HepG2 (cell line): ENCODE results near the gene BACE1-AS. TPM values are rescaled to one million over a fixed set of nuclear protein-coding genes. Genes with fewer than 3 reads are reported as not detected.

Experiments used
- ELF1 ChIP-seq: sonication (generic); formaldehyde crosslinking; IDR thresholded peaks from 2 replicates; pipeline ENCODE4 v1.4.0; 2020; ENCODE audit warnings: missing genetic modification reagents
- GFI1 ChIP-seq: sonication (generic); formaldehyde crosslinking; IDR thresholded peaks from 2 replicates; pipeline ENCODE4 v1.5.0; 2020; ENCODE audit warnings: missing genetic modification reagents, mild to moderate bottlenecking, borderline replicate concordance
- HDAC2 ChIP-seq: sonication (generic); formaldehyde crosslinking; IDR thresholded peaks from 2 replicates; pipeline ENCODE4 v1.4.0; 2020; ENCODE audit warnings: missing genetic modification reagents
- KAT7 ChIP-seq: IDR thresholded peaks from 2 replicates; pipeline ENCODE4 v1.6.1; 2018; ENCODE audit warnings: borderline replicate concordance, missing compliant biosample characterization
- KDM5A ChIP-seq: fragments of 200-600 bp; sonication (generic); IDR thresholded peaks from 2 replicates; pipeline ENCODE4 v1.7.0; 2018; ENCODE audit warnings: antibody characterized with exemption, mild to moderate bottlenecking, low read length, borderline replicate concordance
- KLF12 ChIP-seq: sonication (generic); formaldehyde crosslinking; IDR thresholded peaks from 2 replicates; pipeline ENCODE4 v1.4.0; 2020; ENCODE audit warnings: missing genetic modification reagents, borderline replicate concordance
- LCORL ChIP-seq, 2 experiments: fragments of 450-650 bp in 1 of 2; sonication (generic) in 1 of 2; formaldehyde crosslinking in 1 of 2; IDR thresholded peaks; 2 replicates each; pipeline versions ENCODE4 v1.5.0 to v1.6.1; 2017 to 2020; ENCODE audit warnings: antibody characterized with exemption in 1 of 2, missing genetic modification reagents in 1 of 2
- MED13 ChIP-seq: sonication (generic); formaldehyde crosslinking; IDR thresholded peaks from 2 replicates; pipeline ENCODE4 v1.5.0; 2020; ENCODE audit warnings: missing genetic modification reagents
- NFKBIZ ChIP-seq: IDR thresholded peaks from 2 replicates; pipeline ENCODE4 v1.6.1; 2018; ENCODE audit warnings: missing genetic modification reagents, missing compliant biosample characterization
- PHF8 ChIP-seq: sonication (generic); formaldehyde crosslinking; IDR thresholded peaks from 2 replicates; pipeline ENCODE4 v1.5.0; 2020; ENCODE audit warnings: missing genetic modification reagents
- SALL1 ChIP-seq: sonication (generic); formaldehyde crosslinking; IDR thresholded peaks from 2 replicates; pipeline ENCODE4 v1.8.0; 2022; ENCODE audit warnings: mild to moderate bottlenecking, missing genetic modification reagents
- SCMH1 ChIP-seq: sonication (generic); formaldehyde crosslinking; IDR thresholded peaks from 2 replicates; pipeline ENCODE4 v1.9.0; 2021; ENCODE audit warnings: missing genetic modification reagents, mild to moderate bottlenecking, borderline replicate concordance
- SPEN ChIP-seq: sonication (generic); formaldehyde crosslinking; IDR thresholded peaks from 2 replicates; pipeline ENCODE4 v1.5.1; 2020; ENCODE audit warnings: low read depth, mild to moderate bottlenecking, missing genetic modification reagents
- ZFP90 ChIP-seq: sonication (generic); formaldehyde crosslinking; IDR thresholded peaks from 2 replicates; pipeline ENCODE4 v1.8.0; 2022; ENCODE audit warnings: missing genetic modification reagents, mild to moderate bottlenecking, inconsistent platforms, borderline replicate concordance
- ZFY ChIP-seq: sonication (generic); formaldehyde crosslinking; IDR thresholded peaks from 2 replicates; pipeline ENCODE4 v1.4.0; 2020; ENCODE audit warnings: missing genetic modification reagents
- ZNF501 ChIP-seq: sonication (generic); formaldehyde crosslinking; IDR thresholded peaks from 2 replicates; pipeline ENCODE4 v1.5.1; 2020; ENCODE audit warnings: mild to moderate bottlenecking, moderate library complexity, missing genetic modification reagents
- ZNF788 ChIP-seq: sonication (generic); formaldehyde crosslinking; IDR thresholded peaks from 2 replicates; pipeline ENCODE4 v1.5.0; 2020; ENCODE audit warnings: mild to moderate bottlenecking, missing genetic modification reagents, borderline replicate concordance
- polyA plus RNA-seq, 8 experiments: library from polyadenylated mRNA; depleted of rRNA in 3 of 8; stranded (reverse) in 7 of 8; unstranded in 1 of 8; fragments of >200 nt; fragmentation: Illumina TruSeq in 4 of 8; extraction: Trizol in 4 of 8; gene quantifications; 2 replicates each; pipeline versions ENCODE4 v1.2.1 to v1.2.3, GENCODE V29; 2011 to 2016; ENCODE audit warnings: low read depth in 4 of 8, missing spikeins in 1 of 8, mixed read lengths in 1 of 8; ENCODE audit not compliant: insufficient read depth in 1 of 8
- total RNA-seq, 5 experiments: library from RNA; depleted of rRNA; stranded (reverse); fragments of >200 nt; fragmentation: Illumina TruSeq; extraction: Trizol; gene quantifications; 2 replicates each; pipeline ENCODE4 v1.2.3, GENCODE V29; 2016; ENCODE audit warnings: low read depth in 1 of 5
- TF ChIP-seq, protein P1 (sequence below): sonication (generic); formaldehyde crosslinking; IDR thresholded peaks from 2 replicates; pipeline ENCODE4 v1.4.0; 2020; ENCODE audit warnings: missing genetic modification reagents
- TF ChIP-seq, protein P2 (sequence below): sonication (generic); formaldehyde crosslinking; IDR thresholded peaks from 2 replicates; pipeline ENCODE4 v1.4.0; 2020; ENCODE audit warnings: missing genetic modification reagents
- TF ChIP-seq, protein P3 (sequence below): IDR thresholded peaks from 2 replicates; pipeline ENCODE4 v1.6.1; 2012; ENCODE audit warnings: inconsistent platforms
- TF ChIP-seq, protein P4 (sequence below): fragments of 450-650 bp; IDR thresholded peaks from 2 replicates; pipeline ENCODE4 v1.6.1; 2016

BACE1-AS gene
- total and polyA plus RNA-seq, 2 of the 13 experiments (the other 11 are each of a cell fraction or from before 2014, with no cell fraction given): 2.0 to 3.9 TPM

DNA sequence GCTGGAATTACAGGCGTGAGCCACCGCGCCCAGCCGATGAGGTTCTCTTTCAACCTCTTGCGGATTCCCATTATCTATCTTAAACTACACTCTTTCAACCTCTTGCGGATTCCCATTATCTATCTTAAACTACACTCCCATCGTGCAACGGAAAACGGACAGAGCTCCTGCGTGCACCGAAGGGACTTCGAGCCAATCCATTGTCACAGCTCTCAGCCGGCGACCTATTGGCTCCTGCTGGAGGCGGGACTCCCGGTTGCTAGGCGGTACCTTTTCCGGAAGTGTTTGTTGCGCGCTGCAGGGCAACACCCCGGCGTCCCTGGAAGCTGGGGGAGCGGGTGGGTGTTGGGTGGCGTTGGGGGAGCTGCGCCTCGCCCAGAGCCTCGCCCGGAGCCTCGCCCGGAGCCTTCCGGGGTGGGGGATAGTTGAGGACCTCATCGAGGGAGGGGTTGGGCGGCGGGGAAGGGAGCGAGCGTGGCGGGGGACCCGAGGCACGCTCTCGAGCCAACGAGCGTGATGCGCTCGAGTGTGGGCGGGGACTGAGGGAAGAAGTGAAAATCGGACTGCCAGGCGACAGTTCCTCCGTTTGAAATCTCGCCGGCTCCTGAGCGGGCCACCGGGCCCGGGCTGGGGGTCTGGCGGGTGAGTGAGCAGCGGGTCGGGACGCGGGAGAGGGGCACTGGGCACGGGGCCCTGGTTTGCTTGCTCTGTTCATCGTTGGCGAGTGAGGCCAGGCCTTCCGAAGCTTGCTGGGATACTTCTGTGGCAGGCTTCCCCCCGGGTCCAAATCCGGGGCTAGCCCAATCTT is 36.6 kb downstream of the BACE1-AS start, which contains the start of gene CEP164 (continued):
- TF ChIP-seq, protein P1, sequence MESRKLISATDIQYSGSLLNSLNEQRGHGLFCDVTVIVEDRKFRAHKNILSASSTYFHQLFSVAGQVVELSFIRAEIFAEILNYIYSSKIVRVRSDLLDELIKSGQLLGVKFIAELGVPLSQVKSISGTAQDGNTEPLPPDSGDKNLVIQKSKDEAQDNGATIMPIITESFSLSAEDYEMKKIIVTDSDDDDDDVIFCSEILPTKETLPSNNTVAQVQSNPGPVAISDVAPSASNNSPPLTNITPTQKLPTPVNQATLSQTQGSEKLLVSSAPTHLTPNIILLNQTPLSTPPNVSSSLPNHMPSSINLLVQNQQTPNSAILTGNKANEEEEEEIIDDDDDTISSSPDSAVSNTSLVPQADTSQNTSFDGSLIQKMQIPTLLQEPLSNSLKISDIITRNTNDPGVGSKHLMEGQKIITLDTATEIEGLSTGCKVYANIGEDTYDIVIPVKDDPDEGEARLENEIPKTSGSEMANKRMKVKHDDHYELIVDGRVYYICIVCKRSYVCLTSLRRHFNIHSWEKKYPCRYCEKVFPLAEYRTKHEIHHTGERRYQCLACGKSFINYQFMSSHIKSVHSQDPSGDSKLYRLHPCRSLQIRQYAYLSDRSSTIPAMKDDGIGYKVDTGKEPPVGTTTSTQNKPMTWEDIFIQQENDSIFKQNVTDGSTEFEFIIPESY: no peak; the same call in 1 of the 2 replicates
- TF ChIP-seq KDM5A (peak; percentile 66; the same call in 1 of the 2 replicates), SCMH1 (CRISPR knock-in tag) (no peak), SPEN (CRISPR knock-in tag) (peak; percentile 47; the same call in 1 of the 2 replicates), MED13 (peak; percentile 26; the same call in 1 of the 2 replicates), LCORL (IDR thresholded peaks at IDR 0.05) (no peak), LCORL (CRISPR knock-in tag; IDR thresholded peaks at IDR 0.05) (peak; percentile 26; the same call in 1 of the 2 replicates), ELF1 (peak; percentile 96), SALL1 (CRISPR knock-in tag) (peak; percentile 25), ZNF501 (CRISPR knock-in tag) (peak; percentile 85), ZFY (CRISPR knock-in tag) (peak; percentile 49), HDAC2 (no peak), PHF8 (peak; percentile 69), ZFP90 (CRISPR knock-in tag) (0 out of 2 replicates have a peak, but pooled peaks have one; percentile 31), NFKBIZ (CRISPR knock-in tag) (peak; percentile 41; the same call in 1 of the 2 replicates), KLF12 (CRISPR knock-in tag) (peak; percentile 83; the same call in 1 of the 2 replicates), GFI1 (CRISPR knock-in tag) (peak; percentile 73; the same call in 1 of the 2 replicates), KAT7 (CRISPR knock-in tag) (0 out of 2 replicates have a peak, but pooled peaks have one; percentile 39), ZNF788 (peak; percentile 70; the same call in 1 of the 2 replicates)
- TF ChIP-seq, protein P2, sequence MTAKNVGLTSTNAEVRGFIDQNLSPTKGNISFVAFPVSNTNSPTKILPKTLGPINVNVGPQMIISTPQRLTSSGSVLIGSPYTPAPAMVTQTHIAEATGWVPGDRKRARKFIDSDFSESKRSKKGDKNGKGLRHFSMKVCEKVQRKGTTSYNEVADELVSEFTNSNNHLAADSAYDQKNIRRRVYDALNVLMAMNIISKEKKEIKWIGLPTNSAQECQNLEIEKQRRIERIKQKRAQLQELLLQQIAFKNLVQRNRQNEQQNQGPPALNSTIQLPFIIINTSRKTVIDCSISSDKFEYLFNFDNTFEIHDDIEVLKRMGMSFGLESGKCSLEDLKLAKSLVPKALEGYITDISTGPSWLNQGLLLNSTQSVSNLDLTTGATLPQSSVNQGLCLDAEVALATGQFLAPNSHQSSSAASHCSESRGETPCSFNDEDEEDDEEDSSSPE (CRISPR knock-in tag): peak; percentile 36; the same call in 1 of the 2 replicates
- TF ChIP-seq, protein P3, sequence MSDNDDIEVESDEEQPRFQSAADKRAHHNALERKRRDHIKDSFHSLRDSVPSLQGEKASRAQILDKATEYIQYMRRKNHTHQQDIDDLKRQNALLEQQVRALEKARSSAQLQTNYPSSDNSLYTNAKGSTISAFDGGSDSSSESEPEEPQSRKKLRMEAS: peak; percentile 75
- TF ChIP-seq, protein P4, sequence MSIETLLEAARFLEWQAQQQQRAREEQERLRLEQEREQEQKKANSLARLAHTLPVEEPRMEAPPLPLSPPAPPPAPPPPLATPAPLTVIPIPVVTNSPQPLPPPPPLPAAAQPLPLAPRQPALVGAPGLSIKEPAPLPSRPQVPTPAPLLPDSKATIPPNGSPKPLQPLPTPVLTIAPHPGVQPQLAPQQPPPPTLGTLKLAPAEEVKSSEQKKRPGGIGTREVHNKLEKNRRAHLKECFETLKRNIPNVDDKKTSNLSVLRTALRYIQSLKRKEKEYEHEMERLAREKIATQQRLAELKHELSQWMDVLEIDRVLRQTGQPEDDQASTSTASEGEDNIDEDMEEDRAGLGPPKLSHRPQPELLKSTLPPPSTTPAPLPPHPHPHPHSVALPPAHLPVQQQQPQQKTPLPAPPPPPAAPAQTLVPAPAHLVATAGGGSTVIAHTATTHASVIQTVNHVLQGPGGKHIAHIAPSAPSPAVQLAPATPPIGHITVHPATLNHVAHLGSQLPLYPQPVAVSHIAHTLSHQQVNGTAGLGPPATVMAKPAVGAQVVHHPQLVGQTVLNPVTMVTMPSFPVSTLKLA: 0 out of 2 replicates have a peak, but pooled peaks have one; percentile 9
